Measurements from ENCODE around the gene MICAL2. TPM values are rescaled to one million over a fixed set of nuclear protein-coding genes. Genes with fewer than 3 reads are reported as not detected.
A peak's percentile ranks its signal among the peaks of the same experiment; 100 is the strongest.

Gene MICAL2
- total RNA-seq, 2 donors from 2014 or later: 19.9 to 39.6 TPM

DNA sequence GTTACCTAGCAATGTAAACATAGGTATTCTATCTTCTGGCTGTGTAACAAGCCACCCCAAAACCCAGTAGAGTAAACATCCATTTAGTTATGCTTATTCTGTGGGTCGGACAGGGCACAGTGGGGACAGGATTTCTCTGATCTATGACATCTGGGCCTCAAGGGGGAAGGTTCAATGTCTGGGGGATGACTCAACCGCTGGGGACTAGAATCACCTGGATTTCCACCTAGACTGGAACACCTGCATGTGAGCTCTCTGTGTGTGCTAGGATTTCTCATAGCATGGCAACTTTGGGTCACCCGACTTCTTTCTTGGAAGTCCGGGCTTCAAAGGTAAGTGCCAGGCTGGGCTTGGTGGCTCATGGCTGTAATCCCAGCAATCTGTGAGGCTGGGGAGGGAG, 36.5 kb upstream of the MICAL2 start:
- no peaks in the 10 kb centered on the region for H3K9me3 Mint-ChIP-seq
- no peak for ATAC-seq

DNA sequence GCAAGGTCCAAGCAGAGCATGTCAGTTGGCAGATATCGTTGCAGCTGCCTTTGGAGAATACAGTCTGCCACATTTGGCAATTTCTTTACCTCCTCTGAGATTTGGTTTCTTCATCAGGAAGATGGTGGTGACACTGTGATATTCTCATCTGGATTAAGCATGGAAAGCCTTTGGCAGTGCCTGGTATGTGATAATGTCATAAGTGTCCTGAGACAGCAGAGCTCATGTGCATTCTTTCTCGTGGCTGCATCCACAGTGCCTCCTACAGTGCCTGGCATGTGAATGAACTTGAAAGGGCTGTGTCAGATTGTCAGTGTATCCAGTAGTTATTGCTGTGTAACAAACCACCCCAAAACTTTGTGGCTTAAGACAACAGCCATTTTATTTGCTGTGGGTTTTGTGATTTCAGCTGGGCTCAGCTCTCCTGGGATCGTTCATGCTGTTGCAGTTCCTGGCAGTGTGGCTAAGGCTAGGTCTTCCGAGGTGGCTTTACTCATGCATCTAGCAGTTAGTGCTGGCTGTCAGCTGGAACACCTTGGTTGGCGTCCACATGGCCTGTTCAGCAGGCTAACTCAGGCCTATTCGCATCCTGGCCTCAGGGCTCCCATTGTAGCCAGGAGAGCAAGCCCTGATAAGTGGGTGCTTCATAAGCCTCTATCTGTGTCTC, 35.7 kb upstream of the MICAL2 start:
- ATAC-seq (no peak), DNase-seq (ENCODE audit: low spot score) (no peak)
- peaks cover 0 to 8% of the 10 kb centered on the region in 2 donors for H3K4me1 Mint-ChIP-seq (ENCODE audit: low read depth in 2 of 2)
- peaks cover 16 to 28% of the 10 kb centered on the region in 2 donors for H3K27me3 Mint-ChIP-seq
- H3K36me3 Mint-ChIP-seq: no peaks in the 10 kb centered on the region
- H3K9me3 Mint-ChIP-seq: no peaks in the 10 kb centered on the region
- no peak overlapping the region for H3K4me3 Mint-ChIP-seq
- H3K27ac Mint-ChIP-seq: no peak overlapping the region

More for the DNA sequence above, 36.5 kb upstream of the MICAL2 start:
- Mint-ChIP-seq H3K4me3 (no peak overlapping the region), H3K27me3 (peaks cover 12 to 27% of the 10 kb centered on the region in 2 donors), H3K36me3 (no peaks in the 10 kb centered on the region), H3K27ac (no peak overlapping the region), H3K4me1 (ENCODE audit: low read depth in 2 of 2) (peaks cover 0 to 8% of the 10 kb centered on the region in 2 donors)
- DNase-seq (ENCODE audit: low spot score): no peak

DNA sequence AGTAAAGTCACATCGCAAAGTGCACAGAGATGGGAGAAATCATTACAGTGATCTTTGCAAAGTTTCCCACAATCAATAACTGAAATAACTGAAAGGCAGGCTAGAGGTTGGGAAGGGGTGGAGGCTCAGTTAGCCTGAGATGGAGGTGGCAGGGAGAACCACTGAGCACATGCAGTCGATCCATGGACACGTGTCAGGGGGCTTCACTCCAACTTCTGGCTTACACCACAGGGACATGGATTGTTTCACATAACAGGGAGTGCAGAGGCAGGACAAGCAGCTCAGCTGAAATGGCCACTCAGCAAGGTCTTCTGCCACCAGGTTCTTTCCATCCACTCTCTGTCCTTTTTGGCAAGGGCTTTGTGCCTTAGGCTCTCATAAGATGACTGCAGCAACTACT, 35.1 kb upstream of the MICAL2 start:
- Mint-ChIP-seq H3K4me3 (no peak overlapping the region), H3K9me3 (no peaks in the 10 kb centered on the region), H3K27ac (no peak overlapping the region), H3K36me3 (no peaks in the 10 kb centered on the region), H3K27me3 (peaks cover 16 to 31% of the 10 kb centered on the region in 2 donors), H3K4me1 (ENCODE audit: low read depth in 2 of 2) (peaks cover 0 to 8% of the 10 kb centered on the region in 2 donors)
- DNase-seq (ENCODE audit: low spot score) (no peak), ATAC-seq (no peak)

DNA sequence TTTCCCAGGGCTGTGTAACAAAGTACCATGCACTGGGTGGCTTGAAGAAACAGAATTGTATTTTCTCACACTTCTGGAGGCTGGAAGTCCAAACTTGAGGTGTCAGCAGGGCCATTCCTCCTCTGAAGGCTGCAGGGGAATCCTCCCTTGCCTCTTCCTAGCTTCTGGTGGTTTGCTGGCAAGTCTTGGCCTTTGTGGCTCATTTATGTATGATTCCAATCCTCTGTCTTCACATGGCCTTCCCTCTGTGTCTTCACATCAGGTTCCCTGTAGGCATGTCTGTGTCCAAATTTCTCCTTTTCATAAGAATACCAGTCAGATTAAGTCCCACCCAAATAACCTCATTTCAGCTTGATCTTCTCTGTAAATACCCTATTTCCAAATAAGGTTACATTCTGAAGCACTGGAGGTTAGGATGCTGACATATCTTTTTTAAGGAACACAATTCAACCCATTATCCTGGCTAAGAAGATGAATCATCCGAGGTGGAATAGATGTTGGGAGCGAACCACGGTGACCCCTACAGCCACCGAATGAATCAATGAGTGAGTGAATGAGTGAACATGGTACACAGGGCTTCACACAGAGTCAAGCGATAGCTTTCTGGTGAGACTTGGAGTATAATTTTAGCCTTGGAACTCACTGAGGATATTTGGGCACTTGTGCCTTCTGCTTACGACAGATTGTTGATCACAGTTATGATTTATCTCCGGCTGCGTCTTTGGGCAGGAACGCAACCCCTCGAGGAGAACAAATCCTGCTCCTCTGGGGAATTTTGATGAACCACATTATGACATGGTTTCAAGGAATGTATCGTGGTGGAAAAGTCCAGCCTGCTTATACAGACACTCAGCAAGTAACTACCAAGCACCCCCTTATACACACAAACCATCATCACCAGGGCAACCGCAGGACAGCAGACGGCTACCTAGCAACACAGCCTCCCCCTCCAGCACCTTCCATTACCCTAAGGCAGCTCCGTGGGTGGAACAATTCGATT, 34.3 kb upstream of the MICAL2 start:
- Mint-ChIP-seq H3K4me3 (no peak overlapping the region), H3K36me3 (no peaks in the 10 kb centered on the region), H3K9me3 (no peaks in the 10 kb centered on the region), H3K27me3 (peaks cover 16 to 31% of the 10 kb centered on the region in 2 donors), H3K27ac (no peak overlapping the region), H3K4me1 (ENCODE audit: low read depth in 2 of 2) (peaks cover 0 to 8% of the 10 kb centered on the region in 2 donors)
- no peak for DNase-seq (ENCODE audit: low spot score)
- ATAC-seq: no peak

DNA sequence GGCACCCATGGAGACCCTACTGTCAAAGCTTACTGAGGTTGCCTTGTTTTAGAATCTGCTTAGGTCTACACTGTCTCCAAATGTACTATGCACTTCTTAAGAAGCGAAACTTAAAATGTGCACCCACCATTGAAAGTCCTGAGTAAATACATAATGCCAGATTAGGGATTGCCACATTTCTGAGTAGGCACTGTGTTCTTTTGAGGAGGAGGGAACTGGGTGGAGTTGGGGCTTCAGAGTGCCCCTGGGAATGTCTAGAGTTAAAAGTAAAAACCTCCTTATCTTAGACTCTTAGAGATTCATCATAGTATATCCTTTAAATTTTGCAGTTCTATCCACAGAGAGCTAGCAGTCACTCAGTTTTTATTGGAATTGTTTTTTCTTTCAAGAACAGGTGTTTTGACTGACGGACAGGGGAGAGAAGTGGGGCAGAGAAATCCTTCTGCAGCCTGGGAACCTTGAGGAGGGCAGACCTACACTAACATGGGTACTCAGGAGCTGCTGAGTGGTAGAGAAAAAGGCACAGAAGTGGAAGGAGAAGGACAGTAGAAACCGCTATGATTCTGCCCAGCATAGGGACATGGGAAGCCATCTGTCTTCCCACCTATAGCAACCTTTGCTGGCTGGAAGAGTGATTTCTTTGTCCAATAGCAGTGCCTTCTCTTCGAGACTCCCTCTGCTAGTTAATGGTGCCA, 33.4 kb upstream of the MICAL2 start:
- H3K27ac Mint-ChIP-seq: no peak overlapping the region
- H3K27me3 Mint-ChIP-seq: peaks cover 16 to 27% of the 10 kb centered on the region in 2 donors
- no peak for ATAC-seq
- no peaks in the 10 kb centered on the region for H3K36me3 Mint-ChIP-seq
- no peaks in the 10 kb centered on the region for H3K9me3 Mint-ChIP-seq
- no peak overlapping the region for H3K4me3 Mint-ChIP-seq
- peaks cover 0 to 2% of the 10 kb centered on the region in 2 donors for H3K4me1 Mint-ChIP-seq (ENCODE audit: low read depth in 2 of 2)
- DNase-seq (ENCODE audit: low spot score): no peak

DNA sequence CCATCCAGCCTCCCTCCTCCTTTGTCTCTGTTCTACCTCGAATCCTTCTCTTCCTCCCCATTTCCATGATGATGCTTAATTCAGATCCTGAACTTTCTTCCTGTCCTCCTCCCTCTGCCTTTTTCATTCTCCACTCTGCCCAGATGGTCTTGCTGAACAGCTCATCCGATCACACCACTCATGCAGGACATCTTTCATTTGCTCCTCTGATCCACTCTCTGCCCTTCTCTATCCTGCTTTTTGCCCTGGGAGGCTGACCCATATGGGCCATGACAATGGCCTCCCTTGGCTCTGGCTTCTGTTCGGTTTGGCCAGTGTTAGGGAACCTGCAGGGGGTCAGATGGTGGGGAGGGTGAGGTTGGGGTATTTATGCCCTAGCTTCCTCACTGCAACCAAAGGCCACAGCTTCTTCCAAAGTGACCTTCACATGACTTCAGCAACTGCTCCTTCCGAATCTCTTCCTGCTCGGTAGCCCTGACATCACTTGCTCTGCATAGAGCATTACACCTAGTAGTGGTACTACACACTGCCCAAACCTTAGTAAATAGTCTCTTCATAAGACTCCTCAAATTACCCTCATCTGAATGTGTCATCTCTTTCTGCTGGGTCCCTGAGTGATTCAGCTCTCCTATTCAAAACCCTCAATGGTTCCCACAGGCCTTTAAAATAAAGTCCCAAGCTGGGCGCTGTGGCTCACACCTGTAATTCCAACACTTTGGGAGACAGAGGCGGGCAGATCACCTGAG, 32.7 kb upstream of the MICAL2 start:
- peaks cover 16 to 24% of the 10 kb centered on the region in 2 donors for H3K27me3 Mint-ChIP-seq
- H3K4me3 Mint-ChIP-seq: no peak overlapping the region
- DNase-seq (ENCODE audit: low spot score): no peak
- no peak overlapping the region for H3K27ac Mint-ChIP-seq
- H3K4me1 Mint-ChIP-seq (ENCODE audit: low read depth in 2 of 2): peaks cover 0 to 2% of the 10 kb centered on the region in 2 donors
- no peaks in the 10 kb centered on the region for H3K9me3 Mint-ChIP-seq
- no peaks in the 10 kb centered on the region for H3K36me3 Mint-ChIP-seq
- ATAC-seq: no peak

DNA sequence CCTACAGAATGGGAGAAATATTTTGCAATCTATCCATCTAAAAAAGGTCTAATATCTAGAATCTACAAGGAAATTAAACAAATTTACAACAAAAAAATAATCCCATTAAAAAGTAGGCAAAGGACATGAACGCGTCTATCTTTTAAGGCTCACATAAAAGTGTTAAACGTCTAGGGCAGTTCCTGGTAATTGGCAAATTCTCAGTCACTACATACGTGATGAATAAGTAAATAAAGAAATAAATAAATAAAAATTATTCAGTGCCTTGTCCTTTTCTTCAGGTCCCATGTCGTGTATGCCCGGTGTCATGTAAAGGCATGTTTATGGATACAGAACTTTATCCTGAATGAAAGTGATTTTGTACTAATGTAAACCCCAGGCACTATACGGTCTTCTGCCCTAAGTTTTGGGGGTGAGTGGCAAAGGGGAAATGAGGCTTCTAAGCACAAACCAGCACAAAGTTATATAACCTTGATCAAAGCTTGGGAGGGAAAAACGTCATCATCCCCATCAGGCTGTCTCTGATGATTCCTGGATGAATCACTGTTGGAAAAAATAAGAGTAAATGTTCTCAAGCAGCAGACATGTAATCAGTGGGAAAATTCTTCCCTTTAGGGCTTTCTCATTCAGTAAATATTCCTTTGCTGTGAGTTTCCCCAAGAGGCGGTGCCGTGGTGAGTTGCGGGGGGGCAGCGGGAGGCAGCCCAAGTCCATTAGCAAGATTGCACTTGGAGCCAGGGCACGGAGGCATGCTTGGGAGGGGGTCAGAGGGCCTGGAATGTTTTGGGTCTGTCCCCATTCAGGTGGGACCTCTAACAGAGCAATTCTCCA, 30.4 kb upstream of the MICAL2 start:
- Mint-ChIP-seq H3K4me3 (no peak overlapping the region), H3K27ac (no peak overlapping the region), H3K27me3 (peaks cover 24 to 25% of the 10 kb centered on the region in 2 donors), H3K4me1 (ENCODE audit: low read depth in 2 of 2) (peaks cover 4 to 9% of the 10 kb centered on the region in 2 donors), H3K9me3 (no peaks in the 10 kb centered on the region), H3K36me3 (no peaks in the 10 kb centered on the region)
- DNase-seq (ENCODE audit: low spot score) (no peak), ATAC-seq (no peak)

DNA sequence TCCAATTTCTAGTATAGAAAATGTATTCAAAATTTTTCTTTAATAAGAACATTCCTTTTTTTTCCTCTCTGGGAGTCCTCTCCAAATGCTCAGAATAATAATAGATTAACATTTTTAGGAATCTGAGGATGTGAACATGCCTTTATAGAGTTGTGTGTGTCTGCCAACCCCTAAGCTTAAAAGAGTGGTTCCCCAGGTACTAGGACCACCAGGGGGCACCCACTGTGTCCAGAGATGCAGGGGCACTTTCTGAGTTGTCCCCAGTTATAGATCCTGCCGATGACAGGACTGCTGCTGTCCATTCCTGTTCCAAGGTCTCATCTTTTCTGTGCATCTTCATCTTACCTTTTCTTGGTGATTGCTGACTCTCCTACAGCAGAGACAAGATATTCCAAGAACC, 27.0 kb upstream of the MICAL2 start:
- DNase-seq (ENCODE audit: low spot score) (no peak), ATAC-seq (no peak)
- Mint-ChIP-seq H3K27ac (peak overlapping the region in 1 of 2 donors; percentile 46), H3K4me1 (ENCODE audit: low read depth in 2 of 2) (peaks cover 36 to 41% of the 10 kb centered on the region in 2 donors), H3K36me3 (no peaks in the 10 kb centered on the region), H3K4me3 (no peak overlapping the region), H3K27me3 (peaks cover 16% of the 10 kb centered on the region in 2 donors), H3K9me3 (no peaks in the 10 kb centered on the region)

DNA sequence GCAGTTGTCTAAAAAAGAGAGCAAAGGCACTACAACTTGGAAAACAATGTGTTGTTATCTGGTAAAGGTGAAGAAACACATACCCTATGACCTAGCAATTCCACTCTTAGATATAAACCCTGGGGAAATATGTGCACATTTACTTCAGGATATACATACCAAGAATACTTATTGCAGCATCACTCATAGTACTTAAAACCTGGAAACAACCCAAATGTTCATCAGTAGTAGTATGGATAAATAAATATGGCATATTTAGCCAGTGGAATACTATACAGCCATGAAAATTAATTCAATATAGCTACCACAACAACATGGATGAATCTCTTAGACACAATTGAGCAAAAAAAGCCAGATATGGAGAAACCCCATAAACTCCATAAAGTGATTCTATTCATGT, 26.1 kb upstream of the MICAL2 start:
- Mint-ChIP-seq H3K27ac (peak overlapping the region in 1 of 2 donors; percentile 46), H3K4me3 (no peak overlapping the region), H3K4me1 (ENCODE audit: low read depth in 2 of 2) (peaks cover 41 to 47% of the 10 kb centered on the region in 2 donors), H3K27me3 (peaks cover 9 to 11% of the 10 kb centered on the region in 2 donors), H3K9me3 (no peaks in the 10 kb centered on the region), H3K36me3 (no peaks in the 10 kb centered on the region)
- DNase-seq (ENCODE audit: low spot score) (no peak), ATAC-seq (no peak)

DNA sequence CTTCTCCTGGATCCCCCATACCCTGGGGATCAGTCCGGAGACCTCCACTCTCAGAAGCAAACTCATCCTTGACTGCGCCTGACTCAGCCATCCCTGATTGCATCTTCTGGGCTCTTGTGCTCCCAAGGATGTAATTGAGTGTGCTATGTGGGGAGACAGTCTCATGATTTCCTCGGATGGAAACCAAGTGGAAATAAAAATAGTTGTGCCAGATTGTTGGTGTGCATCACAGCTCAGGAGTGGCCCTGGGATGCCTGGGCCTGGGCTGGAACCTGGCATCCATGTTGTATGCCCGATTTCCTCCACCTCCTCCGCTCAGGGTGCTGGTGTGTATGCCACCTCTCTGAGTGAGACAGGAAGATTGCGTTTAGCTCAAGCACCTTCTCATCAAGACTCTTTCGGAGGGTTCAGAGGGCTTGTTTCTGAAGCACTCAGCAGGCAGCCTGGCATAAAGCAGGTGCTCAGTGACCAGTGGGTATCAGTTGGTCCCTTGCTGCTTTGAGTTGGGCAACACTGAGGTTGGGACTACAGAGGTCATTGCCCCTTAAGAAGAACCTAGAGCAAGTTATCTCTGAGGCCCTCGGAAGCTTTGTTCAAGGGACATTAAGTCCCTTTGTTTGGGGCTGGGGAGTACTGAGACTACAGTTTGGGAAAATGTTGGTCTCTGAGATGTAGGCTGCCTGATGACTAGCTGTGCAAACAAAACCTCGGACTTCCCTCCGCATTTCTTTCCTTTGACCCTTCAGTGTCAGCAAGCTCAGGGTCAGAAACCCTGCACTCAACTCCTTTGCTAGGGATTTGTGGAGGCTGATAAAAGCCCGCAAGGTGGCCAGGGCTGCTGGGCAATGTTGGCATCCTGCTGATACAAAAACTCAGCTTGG, 24.8 kb upstream of the MICAL2 start:
- Mint-ChIP-seq H3K4me1 (ENCODE audit: low read depth in 2 of 2) (peaks cover 47 to 58% of the 10 kb centered on the region in 2 donors), H3K9me3 (no peaks in the 10 kb centered on the region), H3K4me3 (peak overlapping the region; percentile 56), H3K36me3 (no peaks in the 10 kb centered on the region), H3K27ac (no peak overlapping the region), H3K27me3 (peaks cover 7 to 9% of the 10 kb centered on the region in 2 donors)
- no peak for ATAC-seq
- DNase-seq (ENCODE audit: low spot score): no peak

DNA sequence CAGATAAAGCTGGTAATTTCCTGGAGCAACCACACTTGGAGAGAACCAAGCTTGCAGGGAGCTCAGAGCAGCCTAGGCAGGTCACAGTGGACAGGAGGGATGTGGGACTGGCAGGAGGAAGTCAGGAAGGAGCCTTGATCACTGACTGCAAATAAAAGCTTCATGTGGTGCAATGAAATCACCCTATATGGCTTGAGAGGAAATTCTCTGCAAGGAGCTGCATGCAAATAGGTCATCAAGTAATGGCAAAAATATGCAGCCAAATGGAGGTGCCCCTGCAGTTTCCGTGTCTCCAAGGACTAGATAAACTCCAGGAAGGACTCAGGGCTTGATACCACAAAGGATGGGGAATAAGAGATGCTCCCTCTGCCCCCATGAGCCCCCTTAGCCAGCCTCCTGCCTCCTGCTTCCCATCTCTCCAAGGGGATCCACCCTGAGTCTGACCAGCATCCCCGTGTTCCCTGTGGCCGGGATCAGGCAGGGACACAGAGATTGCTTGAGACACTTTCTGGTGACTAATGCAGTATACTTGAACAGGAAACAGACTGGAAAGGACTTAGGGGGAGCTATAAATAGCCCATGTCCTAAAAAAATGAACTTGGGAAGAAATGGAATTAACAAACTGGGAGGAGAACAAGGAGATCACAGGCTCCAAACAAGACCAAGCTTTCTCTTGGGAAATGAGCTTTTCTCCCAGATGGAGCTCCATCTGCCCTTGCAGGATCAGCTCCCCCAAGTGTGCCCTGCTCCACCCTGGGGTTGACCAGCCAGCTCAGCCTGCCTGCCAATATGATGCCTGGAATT, 23.9 kb upstream of the MICAL2 start:
- no peak overlapping the region for H3K27ac Mint-ChIP-seq
- peaks cover 49 to 62% of the 10 kb centered on the region in 2 donors for H3K4me1 Mint-ChIP-seq (ENCODE audit: low read depth in 2 of 2)
- H3K4me3 Mint-ChIP-seq: peak overlapping the region; percentile 56
- H3K36me3 Mint-ChIP-seq: no peaks in the 10 kb centered on the region
- peaks cover 9% of the 10 kb centered on the region in 2 donors for H3K27me3 Mint-ChIP-seq
- no peaks in the 10 kb centered on the region for H3K9me3 Mint-ChIP-seq
- no peak for ATAC-seq
- no peak for DNase-seq (ENCODE audit: low spot score)

All from natural killer cell treated with Interleukin-12 subunit alpha and Interleukin-12 subunit beta and Interleukin-15 and Interleukin-18, amount 100 ng/mL, for 72 hours (primary cell).